B cell (primary cell): ENCODE results near the gene OFD1. TPM values are rescaled to one million over a fixed set of nuclear protein-coding genes. Genes with fewer than 3 reads are reported as not detected.

Experiments
- ATAC-seq: fragments of 200-7000 bp; cut with Tn5 transposase; one replicate; pipeline ENCODE4 v1.10.0; 2021; ENCODE audit warnings: low read depth, mild to moderate bottlenecking, moderate number of reproducible peaks, moderate library complexity
- CTCF ChIA-PET: fragments of 350-600 bp; sonication (Branson Sonifier 250); formaldehyde crosslinking; loops from one replicate; lab custom pipeline; 2021; ENCODE audit warnings: antibody characterized with exemption, inconsistent platforms; lab: Charles Lee
- POLR2A ChIA-PET: fragments of 350-600 bp; sonication (Branson Sonifier 250); formaldehyde crosslinking; loops from one replicate; lab custom pipeline; 2021; ENCODE audit warnings: antibody characterized with exemption; lab: Charles Lee
- DNase-seq: peaks from one replicate; pipeline ENCODE4 v3.0.0; 2013
- H2AFZ ChIP-seq: 2 replicates; pipeline ENCODE4 v1.6.1; 2012; ENCODE audit warnings: mild to moderate bottlenecking, low read depth, low read length; ENCODE audit not compliant: insufficient read depth, poor library complexity, severe bottlenecking
- H3K27ac ChIP-seq, 2 donors: 1 replicate in 1 of 2; 2 replicates in 1 of 2; pipeline ENCODE4 v1.5.1; 2012 to 2013; ENCODE audit warnings: low read length in 2 of 2, mild to moderate bottlenecking in 2 of 2, moderate library complexity in 1 of 2
- H3K27me3 ChIP-seq, 4 experiments: fragments of 200-600 bp in 1 of 4; sonication (generic) in 1 of 4; replicated peaks in 1 of 4; 1 replicate in 2 of 4; 2 replicates in 2 of 4; pipeline versions ENCODE4 v1.6.1 to v1.7.0; 2013 to 2016; ENCODE audit warnings: low read length in 3 of 4, mild to moderate bottlenecking in 2 of 4, mixed read lengths in 1 of 4, moderate library complexity in 1 of 4; ENCODE audit not compliant: insufficient read depth in 4 of 4, control insufficient read depth in 3 of 4; ENCODE audit errors: control extremely low read depth in 1 of 4
- H3K36me3 ChIP-seq, 2 experiments: replicated peaks in 1 of 2; 1 replicate in 1 of 2; 2 replicates in 1 of 2; pipeline versions ENCODE4 v1.6.1 to v1.7.1; 2013; ENCODE audit warnings: low read length in 1 of 2; ENCODE audit not compliant: insufficient read depth in 2 of 2, control insufficient read depth in 1 of 2; ENCODE audit errors: control extremely low read depth in 1 of 2, extremely low read depth in 1 of 2
- H3K4me1 ChIP-seq, 2 donors: fragments of 200-600 bp in 1 of 2; sonication (generic) in 1 of 2; 1 replicate in 1 of 2; 2 replicates in 1 of 2; pipeline versions ENCODE4 v1.5.1 to v1.6.1; 2013 to 2017; ENCODE audit warnings: low read length in 2 of 2; ENCODE audit not compliant: control insufficient read depth in 2 of 2, insufficient read depth in 2 of 2
- H3K4me2 ChIP-seq: replicated peaks from 2 replicates; pipeline ENCODE3; 2012; ENCODE audit warnings: mild to moderate bottlenecking, low read depth, low read length; ENCODE audit not compliant: poor library complexity, severe bottlenecking
- H3K4me3 ChIP-seq, 5 experiments: fragments of 200-600 bp in 1 of 5; sonication (generic) in 1 of 5; 1 replicate in 3 of 5; 2 replicates in 2 of 5; pipeline versions ENCODE4 v1.5.1 to v1.7.0; 2011 to 2016; ENCODE audit warnings: low read length in 4 of 5, mild to moderate bottlenecking in 4 of 5, low read depth in 2 of 5, control low read depth in 1 of 5, moderate library complexity in 1 of 5; ENCODE audit not compliant: insufficient read depth in 1 of 5; ENCODE audit errors: control extremely low read depth in 1 of 5, extremely low read depth in 1 of 5
- H3K79me2 ChIP-seq: fragments of 200-600 bp; sonication (generic); one replicate; pipeline ENCODE4 v1.6.0; 2016; ENCODE audit warnings: low read length; ENCODE audit not compliant: control insufficient read depth, insufficient read depth
- H3K9ac ChIP-seq: fragments of 200-600 bp; sonication (generic); 2 replicates; pipeline ENCODE4 v1.6.1; 2017; ENCODE audit warnings: mild to moderate bottlenecking, low read length, moderate library complexity
- H3K9me3 ChIP-seq, 3 donors: one replicate each; pipeline versions ENCODE4 v1.6.1 to v1.7.1; 2013; ENCODE audit warnings: low read length in 2 of 3; ENCODE audit not compliant: control insufficient read depth in 2 of 3, insufficient read depth in 1 of 3; ENCODE audit errors: control extremely low read depth in 1 of 3
- H4K20me1 ChIP-seq: 2 replicates; pipeline ENCODE4 v1.6.0; 2012; ENCODE audit warnings: mild to moderate bottlenecking, low read length; ENCODE audit not compliant: insufficient read depth, control insufficient read depth, poor library complexity, severe bottlenecking
- H3K27ac Mint-ChIP-seq: one replicate; pipeline ENCODE4 v1.8.0; 2021; ENCODE audit warnings: mixed read lengths
- H3K27me3 Mint-ChIP-seq: one replicate; pipeline ENCODE4 v1.8.0; 2021; ENCODE audit warnings: mixed read lengths
- H3K4me1 Mint-ChIP-seq: one replicate; pipeline ENCODE4 v1.8.0; 2021; ENCODE audit warnings: mixed read lengths
- H3K4me3 Mint-ChIP-seq: one replicate; pipeline ENCODE4 v1.8.0; 2021; ENCODE audit warnings: mixed read lengths
- H3K9me3 Mint-ChIP-seq: one replicate; pipeline ENCODE4 v1.8.0; 2022; ENCODE audit warnings: mixed read lengths; ENCODE audit not compliant: insufficient read depth
- CTCF ChIP-seq: fragments of 200-600 bp; IDR thresholded peaks from one replicate; pipeline ENCODE4 v1.8.0; 2022; ENCODE audit warnings: antibody characterized with exemption, mild to moderate bottlenecking
- EZH2 ChIP-seq: IDR thresholded peaks from 2 replicates; pipeline ENCODE4 v1.6.1; 2012; ENCODE audit warnings: borderline replicate concordance, low read depth, mild to moderate bottlenecking, moderate library complexity, low read length; ENCODE audit not compliant: insufficient read depth, poor library complexity, severe bottlenecking
- WGBS: methylation state at CpG from one replicate; pipeline ENCODE4 v1.1.5; 2013; ENCODE audit warnings: missing lambda C conversion rate; ENCODE audit not compliant: insufficient coverage; 5-methylcytosine and 5-hydroxymethylcytosine counted together
- intact Hi-C: fragments of 100-400 bp; cut with micrococcal nuclease; formaldehyde crosslinking; loops from one replicate; pipeline ENCODE4 v1.10.0; 2022
- polyA plus RNA-seq: library from polyadenylated mRNA; depleted of rRNA; stranded (reverse); fragments of >200 nt; gene quantifications from 2 replicates; pipeline ENCODE4 v1.2.3, GENCODE V29; 2012
- total RNA-seq, 2 donors: library from RNA; stranded (reverse); fragments of 120-200 nt in 1 of 2; gene quantifications; 1 replicate in 1 of 2; 2 replicates in 1 of 2; pipeline versions ENCODE4 v1.2.3 to v1.2.4, GENCODE V29; 2013 to 2022

The OFD1 gene
- total and polyA plus RNA-seq, 2 donors (not counting 1 experiment from before 2014, with no cell fraction given): 40.6 to 84.9 TPM

- DNase-seq: no peak
- H3K4me1 Mint-ChIP-seq: peaks cover 43% of the 10 kb centered on the region
- H3K27me3 Mint-ChIP-seq: no peaks in the 10 kb centered on the region
- Histone ChIP-seq H3K9me3 (no peaks in the 10 kb centered on the region), H3K27me3 (no peaks in the 10 kb centered on the region), H3K4me2 (no peak overlapping the region), H3K9ac (no peak overlapping the region), H4K20me1 (no peaks in the 10 kb centered on the region), H3K4me3 (no peak overlapping the region), H3K36me3 (peaks cover 0 to 52% of the 10 kb centered on the region in 2 experiments), H3K27ac (no peak overlapping the region), H3K4me1 (peaks cover 26 to 28% of the 10 kb centered on the region in 2 donors), H3K79me2 (peaks cover 11% of the 10 kb centered on the region), H2AFZ (no peak overlapping the region)
- no peaks in the 10 kb centered on the region for H3K9me3 Mint-ChIP-seq
- no CpG with 5 or more reads among the region's 3 CpGs for WGBS
- ChIA-PET POLR2A (interaction anchor here (1.1 kb wide), 1 partner anchor 90 kb away, joined by 3 read pairs; no protein-coding TSS in a partner anchor), CTCF (interaction anchor here (0.9 to 3.4 kb wide), 8 partner anchors 9 to 284 kb away, joined by 3 to 10 read pairs (median 3); no protein-coding TSS in a partner anchor)
- no peak overlapping the region for H3K4me3 Mint-ChIP-seq
- intact Hi-C loops: loop anchor here (2.0 kb wide), 1 partner anchor 14 kb away; the partner anchor contains the start of genes OFD1 and TRAPPC2
- TF ChIP-seq EZH2 (no peak), CTCF (no peak)
- no peak for ATAC-seq
- H3K27ac Mint-ChIP-seq: peak overlapping the region; percentile 26
Observed at GRCh38 chrX:13748486-13748885, 13.9 kb downstream of the OFD1 start.

GRCh38 chrX:13750204-13750603, 15.7 kb downstream of the OFD1 start:
- Histone ChIP-seq H3K4me3 (no peak overlapping the region), H2AFZ (no peak overlapping the region), H4K20me1 (no peaks in the 10 kb centered on the region), H3K27me3 (no peaks in the 10 kb centered on the region), H3K4me2 (no peak overlapping the region), H3K36me3 (peaks cover 0 to 45% of the 10 kb centered on the region in 2 experiments), H3K79me2 (peaks cover 8% of the 10 kb centered on the region), H3K9ac (no peak overlapping the region), H3K27ac (peak overlapping the region in 1 of 2 donors; percentile 27), H3K4me1 (peaks cover 31 to 32% of the 10 kb centered on the region in 2 donors), H3K9me3 (no peaks in the 10 kb centered on the region)
- peaks cover 44% of the 10 kb centered on the region for H3K4me1 Mint-ChIP-seq
- ATAC-seq: peak; percentile 28
- peak; percentile 55 for DNase-seq
- no peaks in the 10 kb centered on the region for H3K27me3 Mint-ChIP-seq
- no peak for TF ChIP-seq EZH2
- peak; percentile 48 for TF ChIP-seq CTCF
- intact Hi-C loops: loop anchor here (1.0 kb wide), 4 partner anchors 8 to 282 kb away; no protein-coding TSS in a partner anchor
- CTCF ChIA-PET: interaction anchor here (1.0 to 3.4 kb wide), 10 partner anchors 9 to 282 kb away, joined by 3 to 10 read pairs (median 5); partner anchors contain the start of genes GEMIN8, OFD1 and TRAPPC2
- H3K27ac Mint-ChIP-seq: peak overlapping the region; percentile 41
- POLR2A ChIA-PET: no interaction called here
- no peak overlapping the region for H3K4me3 Mint-ChIP-seq
- no peaks in the 10 kb centered on the region for H3K9me3 Mint-ChIP-seq
